Ishikawa (cell line): ENCODE results near the gene CACUL1.

Experiments used
- CEBPB ChIP-seq: IDR thresholded peaks from 2 replicates; pipeline ENCODE4 v1.6.1; 2012
- CREB1 ChIP-seq: IDR thresholded peaks from 2 replicates; pipeline ENCODE4 v1.6.1; 2012; ENCODE audit warnings: low read depth
- EGR1 ChIP-seq: IDR thresholded peaks from 2 replicates; pipeline ENCODE4 v1.6.1; 2012
- EP300 ChIP-seq: IDR thresholded peaks from 2 replicates; pipeline ENCODE4 v1.6.1; 2012; ENCODE audit warnings: borderline replicate concordance
- FOXM1 ChIP-seq: IDR thresholded peaks from 2 replicates; pipeline ENCODE4 v1.6.1; 2012; ENCODE audit warnings: low read depth, borderline replicate concordance
- MAX ChIP-seq: IDR thresholded peaks from 2 replicates; pipeline ENCODE4 v1.6.1; 2012
- NFIC ChIP-seq: IDR thresholded peaks from 2 replicates; pipeline ENCODE4 v1.6.1; 2012
- RAD21 ChIP-seq: IDR thresholded peaks from 2 replicates; pipeline ENCODE4 v1.6.1; 2012; ENCODE audit warnings: low read depth
- TAF1 ChIP-seq: IDR thresholded peaks from 2 replicates; pipeline ENCODE4 v1.6.1; 2012; ENCODE audit warnings: low read depth, mild to moderate bottlenecking
- TCF12 ChIP-seq: IDR thresholded peaks from 2 replicates; pipeline ENCODE4 v1.6.1; 2012; ENCODE audit warnings: low read depth
- TEAD4 ChIP-seq: IDR thresholded peaks from 2 replicates; pipeline ENCODE4 v1.6.1; 2012
- USF1 ChIP-seq: IDR thresholded peaks from 2 replicates; pipeline ENCODE4 v1.6.1; 2012
- YY1 ChIP-seq: IDR thresholded peaks from 2 replicates; pipeline ENCODE4 v1.6.1; 2012; ENCODE audit warnings: low read depth
- ZBTB7A ChIP-seq: IDR thresholded peaks from 2 replicates; pipeline ENCODE4 v1.6.1; 2012; ENCODE audit warnings: low read depth
- TF ChIP-seq, protein P1 (sequence below): IDR thresholded peaks from 2 replicates; pipeline ENCODE4 v1.6.1; 2012; ENCODE audit warnings: low read depth, mild to moderate bottlenecking

Gene CACUL1

DNA sequence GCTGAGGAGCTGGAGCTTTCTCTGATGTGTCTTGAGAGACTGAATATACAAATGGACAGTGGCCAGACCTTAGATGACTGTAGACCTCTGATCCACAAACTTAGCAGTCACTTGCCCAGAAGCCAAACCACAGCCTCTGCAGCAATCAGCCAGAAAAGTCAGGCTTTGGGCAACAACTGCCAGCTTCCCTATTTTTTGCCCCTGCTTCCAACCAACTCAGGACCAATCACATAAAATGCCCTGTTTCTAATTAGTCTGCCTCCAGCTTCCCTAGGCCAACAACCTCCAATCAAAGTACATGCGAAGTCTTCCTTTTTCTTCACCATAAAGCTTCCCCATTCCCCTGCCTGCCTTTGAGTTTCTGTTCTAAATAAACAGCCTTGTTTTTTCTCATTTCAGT is 37.8 kb upstream of the CACUL1 start:
- TF ChIP-seq FOXM1 (no peak), USF1 (no peak), YY1 (no peak)

DNA sequence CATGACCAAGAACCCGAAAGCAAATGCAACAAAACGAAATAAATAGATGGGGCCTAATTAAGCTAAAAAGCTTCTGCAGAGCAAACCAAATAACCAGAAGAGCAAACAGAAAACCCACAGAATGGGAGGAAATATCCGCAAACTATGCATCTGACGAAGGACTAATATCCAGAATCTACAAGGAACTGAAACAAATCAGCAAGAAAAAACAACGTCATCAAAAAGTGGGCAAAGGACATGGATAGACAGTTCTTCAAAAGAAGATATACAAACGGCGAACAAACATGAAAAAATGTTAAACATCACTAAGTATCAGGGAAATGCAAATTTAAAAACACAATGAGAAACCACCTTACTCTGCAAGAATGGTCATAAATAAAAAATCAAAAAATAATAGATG is 35.3 kb upstream of the CACUL1 start:
- TF ChIP-seq FOXM1 (no peak), CREB1 (no peak), ZBTB7A (no peak), NFIC (no peak), USF1 (no peak), TEAD4 (no peak), YY1 (no peak), RAD21 (no peak), TAF1 (no peak), EP300 (no peak), CEBPB (no peak), TCF12 (no peak), EGR1 (no peak), MAX (no peak)
- TF ChIP-seq, protein P1, sequence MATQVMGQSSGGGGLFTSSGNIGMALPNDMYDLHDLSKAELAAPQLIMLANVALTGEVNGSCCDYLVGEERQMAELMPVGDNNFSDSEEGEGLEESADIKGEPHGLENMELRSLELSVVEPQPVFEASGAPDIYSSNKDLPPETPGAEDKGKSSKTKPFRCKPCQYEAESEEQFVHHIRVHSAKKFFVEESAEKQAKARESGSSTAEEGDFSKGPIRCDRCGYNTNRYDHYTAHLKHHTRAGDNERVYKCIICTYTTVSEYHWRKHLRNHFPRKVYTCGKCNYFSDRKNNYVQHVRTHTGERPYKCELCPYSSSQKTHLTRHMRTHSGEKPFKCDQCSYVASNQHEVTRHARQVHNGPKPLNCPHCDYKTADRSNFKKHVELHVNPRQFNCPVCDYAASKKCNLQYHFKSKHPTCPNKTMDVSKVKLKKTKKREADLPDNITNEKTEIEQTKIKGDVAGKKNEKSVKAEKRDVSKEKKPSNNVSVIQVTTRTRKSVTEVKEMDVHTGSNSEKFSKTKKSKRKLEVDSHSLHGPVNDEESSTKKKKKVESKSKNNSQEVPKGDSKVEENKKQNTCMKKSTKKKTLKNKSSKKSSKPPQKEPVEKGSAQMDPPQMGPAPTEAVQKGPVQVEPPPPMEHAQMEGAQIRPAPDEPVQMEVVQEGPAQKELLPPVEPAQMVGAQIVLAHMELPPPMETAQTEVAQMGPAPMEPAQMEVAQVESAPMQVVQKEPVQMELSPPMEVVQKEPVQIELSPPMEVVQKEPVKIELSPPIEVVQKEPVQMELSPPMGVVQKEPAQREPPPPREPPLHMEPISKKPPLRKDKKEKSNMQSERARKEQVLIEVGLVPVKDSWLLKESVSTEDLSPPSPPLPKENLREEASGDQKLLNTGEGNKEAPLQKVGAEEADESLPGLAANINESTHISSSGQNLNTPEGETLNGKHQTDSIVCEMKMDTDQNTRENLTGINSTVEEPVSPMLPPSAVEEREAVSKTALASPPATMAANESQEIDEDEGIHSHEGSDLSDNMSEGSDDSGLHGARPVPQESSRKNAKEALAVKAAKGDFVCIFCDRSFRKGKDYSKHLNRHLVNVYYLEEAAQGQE, result no peak

DNA sequence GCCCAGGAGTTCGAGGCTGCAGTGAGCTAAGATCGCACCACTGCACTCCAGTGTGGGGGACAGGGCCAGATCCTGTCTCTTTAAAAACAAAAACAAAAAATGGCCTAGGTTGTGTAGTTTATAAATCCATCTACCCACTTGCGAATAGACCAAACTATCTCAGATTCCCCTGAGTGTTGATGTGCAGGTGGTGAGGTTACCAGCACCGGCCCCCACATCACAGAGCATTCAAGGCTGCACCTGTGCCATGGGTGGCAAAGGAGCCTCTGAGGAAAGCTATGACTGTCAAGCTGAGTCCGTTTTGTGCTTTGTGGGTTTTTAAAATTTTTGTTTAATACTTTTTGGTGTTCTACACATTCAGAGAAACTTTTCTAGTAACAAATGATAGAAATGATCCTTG is 30.8 kb upstream of the CACUL1 start:
- TF ChIP-seq RAD21 (no peak), MAX (no peak), EGR1 (no peak), FOXM1 (no peak), CEBPB (no peak), TCF12 (no peak), USF1 (no peak), ZBTB7A (no peak)
- TF ChIP-seq, protein P1, result no peak

DNA sequence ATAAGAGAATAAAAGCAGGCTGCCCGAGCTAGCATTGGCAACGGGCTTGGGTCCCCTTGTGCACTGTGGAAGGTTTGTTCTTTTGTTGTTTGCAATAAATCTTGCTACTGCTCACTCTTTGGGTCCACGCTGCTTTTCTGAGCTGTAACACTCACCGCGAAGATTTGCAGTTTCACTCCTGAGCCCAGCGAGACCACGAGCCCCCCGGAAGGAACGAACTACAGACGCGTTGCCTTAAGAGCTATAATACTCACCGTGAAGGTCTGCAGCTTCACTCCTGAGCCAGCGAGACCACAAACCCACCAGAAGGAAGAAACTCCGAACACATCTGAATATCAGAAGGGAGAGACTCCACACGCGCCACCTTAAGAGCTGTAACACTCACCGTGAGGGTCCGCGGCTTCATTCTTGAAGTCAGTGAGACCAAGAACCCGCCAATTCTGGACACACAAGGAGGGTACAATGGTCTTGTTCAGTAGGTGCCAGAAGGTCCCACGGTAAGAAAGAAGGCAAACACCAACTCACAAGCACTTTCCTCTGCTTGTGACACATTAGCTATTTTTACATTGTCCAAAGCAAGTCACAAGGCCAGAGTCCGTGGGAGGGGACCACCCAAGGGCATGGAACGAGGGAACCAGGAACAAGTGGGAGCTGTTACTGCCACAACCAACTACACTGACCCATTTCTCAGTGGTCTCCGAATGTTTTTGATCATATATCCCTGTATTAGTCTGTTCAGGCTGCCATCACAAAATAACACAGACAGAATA is 29.2 kb upstream of the CACUL1 start:
- TF ChIP-seq EP300, result no peak
- no peak for TF ChIP-seq FOXM1
- TF ChIP-seq ZBTB7A, result no peak
- TF ChIP-seq TEAD4, result no peak
- TF ChIP-seq USF1, result no peak

GRCh38 chr10:118781541-118781940 is 26.8 kb upstream of the CACUL1 start:
- TF ChIP-seq TEAD4 (no peak), FOXM1 (no peak), EP300 (no peak), CREB1 (no peak), RAD21 (no peak), MAX (no peak), USF1 (no peak), ZBTB7A (no peak), YY1 (no peak), TCF12 (no peak), CEBPB (no peak), TAF1 (no peak), EGR1 (no peak), NFIC (no peak)
- TF ChIP-seq, protein P1, result no peak
